SK-N-MC (cell line): ENCODE measurements around the gene SCNN1A.

ENCODE experiments used
- DNase-seq: peaks from one replicate; pipeline ENCODE4 v3.0.0-alpha.2; 2011; ENCODE audit warnings: low read depth, low spot score
- H3K27ac ChIP-seq: fragments of 200-600 bp; sonication (generic); 2 replicates; pipeline ENCODE4 v1.5.1; 2016; ENCODE audit warnings: mixed run types
- H3K36me3 ChIP-seq: fragments of 200-600 bp; sonication (generic); 2 replicates; pipeline ENCODE4 v1.6.1; 2017; ENCODE audit warnings: antibody characterized with exemption, low read length, mixed read lengths; ENCODE audit not compliant: insufficient read depth
- H3K4me3 ChIP-seq: fragments of 200-600 bp; sonication (generic); 2 replicates; pipeline ENCODE4 v1.5.1; 2016
- H3K9ac ChIP-seq: fragments of 200-600 bp; sonication (generic); 2 replicates; pipeline ENCODE4 v1.8.0; 2017; ENCODE audit warnings: mixed run types, mixed read lengths; ENCODE audit not compliant: insufficient read length
- H3K9me3 ChIP-seq: fragments of 200-600 bp; sonication (generic); 2 replicates; pipeline ENCODE4 v1.6.1; 2017; ENCODE audit warnings: low read depth, mild to moderate bottlenecking, antibody characterized with exemption, low read length, moderate library complexity, mixed read lengths
- EZH2 ChIP-seq: fragments of 200-600 bp; sonication (generic); IDR thresholded peaks from one replicate; pipeline ENCODE4 v1.6.1; 2017; ENCODE audit warnings: antibody characterized with exemption
- FOXP2 ChIP-seq: optimal IDR thresholded peaks from 2 replicates; pipeline ENCODE3; 2011; ENCODE audit warnings: mild to moderate bottlenecking, moderate library complexity; ENCODE audit not compliant: insufficient read depth; ENCODE audit errors: extremely low read length, control extremely low read depth
- POLR2AphosphoS5 ChIP-seq: IDR thresholded peaks from 2 replicates; pipeline ENCODE4 v1.6.1; 2012; ENCODE audit warnings: mild to moderate bottlenecking, low read depth, low read length, borderline replicate concordance

SCNN1A gene

GRCh38 chr12:6382371-6382770, 7.0 kb upstream of the SCNN1A start:
- DNase-seq, result no peak
- Histone ChIP-seq H3K9ac (no peak overlapping the region), H3K9me3 (no peaks in the 10 kb centered on the region), H3K36me3 (no peaks in the 10 kb centered on the region), H3K27ac (no peak overlapping the region), H3K4me3 (no peak overlapping the region)
- TF ChIP-seq FOXP2 (no peak), POLR2AphosphoS5 (no peak), EZH2 (no peak)

GRCh38 chr12:6380141-6381121, 5.1 kb upstream of the SCNN1A start:
- H3K9me3 ChIP-seq, result no peaks in the 10 kb centered on the region
- no peaks in the 10 kb centered on the region for H3K36me3 ChIP-seq
- no peak for DNase-seq
- TF ChIP-seq EZH2 (no peak), POLR2AphosphoS5 (no peak), FOXP2 (no peak)
- H3K4me3 ChIP-seq, result no peak overlapping the region
- H3K9ac ChIP-seq, result no peak overlapping the region
- H3K27ac ChIP-seq, result no peak overlapping the region

- H3K9ac ChIP-seq, result no peak overlapping the region
- no peak for DNase-seq
- H3K27ac ChIP-seq, result no peak overlapping the region
- no peaks in the 10 kb centered on the region for H3K9me3 ChIP-seq
- TF ChIP-seq POLR2AphosphoS5 (no peak), EZH2 (no peak), FOXP2 (no peak)
- no peaks in the 10 kb centered on the region for H3K36me3 ChIP-seq
- no peak overlapping the region for H3K4me3 ChIP-seq
Observed at GRCh38 chr12:6378709-6379472, 3.5 kb upstream of the SCNN1A start.

- Histone ChIP-seq H3K4me3 (no peak overlapping the region), H3K36me3 (no peaks in the 10 kb centered on the region), H3K9me3 (no peaks in the 10 kb centered on the region), H3K27ac (no peak overlapping the region), H3K9ac (no peak overlapping the region)
- TF ChIP-seq FOXP2, result no peak
- TF ChIP-seq POLR2AphosphoS5, result no peak
- TF ChIP-seq EZH2, result no peak
- no peak for DNase-seq
Observed at GRCh38 chr12:6377667-6377994, 2.3 kb upstream of the SCNN1A start.

GRCh38 chr12:6376870-6377666, 1.7 kb upstream of the SCNN1A start:
- no peak overlapping the region for H3K27ac ChIP-seq
- no peak for DNase-seq
- no peaks in the 10 kb centered on the region for H3K36me3 ChIP-seq
- no peaks in the 10 kb centered on the region for H3K9me3 ChIP-seq
- H3K4me3 ChIP-seq, result no peak overlapping the region
- TF ChIP-seq EZH2 (no peak), POLR2AphosphoS5 (no peak), FOXP2 (no peak)
- no peak overlapping the region for H3K9ac ChIP-seq

GRCh38 chr12:6376079-6376869, 911 bp upstream of the SCNN1A start:
- Histone ChIP-seq H3K36me3 (no peaks in the 10 kb centered on the region), H3K27ac (no peak overlapping the region), H3K9ac (no peak overlapping the region), H3K9me3 (no peaks in the 10 kb centered on the region), H3K4me3 (no peak overlapping the region)
- TF ChIP-seq FOXP2 (no peak), POLR2AphosphoS5 (no peak), EZH2 (no peak)
- DNase-seq, result no peak

- H3K4me3 ChIP-seq, result no peak overlapping the region
- no peaks in the 10 kb centered on the region for H3K9me3 ChIP-seq
- TF ChIP-seq POLR2AphosphoS5 (no peak), EZH2 (no peak), FOXP2 (no peak)
- no peak overlapping the region for H3K27ac ChIP-seq
- no peaks in the 10 kb centered on the region for H3K36me3 ChIP-seq
- H3K9ac ChIP-seq, result no peak overlapping the region
- no peak for DNase-seq
Observed at GRCh38 chr12:6374786-6375160, 590 bp downstream of the SCNN1A start.
